LNCaP clone FGC (cell line): Measurements from ENCODE around the gene HECTD4.

Experiments
- DNase-seq: peaks from one replicate; pipeline ENCODE4 v3.0.0-alpha.2; 2011; ENCODE audit warnings: low read depth
- H3K4me3 ChIP-seq: 2 replicates; pipeline ENCODE4 v1.5.1; 2011; ENCODE audit warnings: mild to moderate bottlenecking, low read depth, low read length, control low read depth
- TF ChIP-seq, protein P1 (sequence below): IDR thresholded peaks from 2 replicates; pipeline ENCODE4 v1.5.1; 2012; ENCODE audit warnings: mild to moderate bottlenecking; ENCODE audit not compliant: control insufficient read depth, insufficient read depth; ENCODE audit errors: extremely low read depth

HECTD4 gene

DNA sequence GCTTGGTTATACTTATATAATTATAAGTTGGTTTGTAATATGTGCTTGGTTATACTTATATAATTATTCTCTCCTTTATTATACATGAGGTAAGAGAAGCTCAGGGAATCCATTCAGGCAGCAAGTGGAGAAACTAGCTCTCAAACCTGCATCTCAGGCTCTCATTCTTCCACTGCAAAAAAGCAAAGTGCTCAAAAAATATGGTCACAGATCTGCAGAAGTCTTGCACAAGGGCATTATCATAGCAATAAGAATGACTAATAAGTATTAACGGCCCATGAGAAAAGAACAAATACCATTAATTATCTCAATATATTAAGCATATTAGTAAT is 257.3 kb downstream of the HECTD4 start:
- TF ChIP-seq, protein P1, sequence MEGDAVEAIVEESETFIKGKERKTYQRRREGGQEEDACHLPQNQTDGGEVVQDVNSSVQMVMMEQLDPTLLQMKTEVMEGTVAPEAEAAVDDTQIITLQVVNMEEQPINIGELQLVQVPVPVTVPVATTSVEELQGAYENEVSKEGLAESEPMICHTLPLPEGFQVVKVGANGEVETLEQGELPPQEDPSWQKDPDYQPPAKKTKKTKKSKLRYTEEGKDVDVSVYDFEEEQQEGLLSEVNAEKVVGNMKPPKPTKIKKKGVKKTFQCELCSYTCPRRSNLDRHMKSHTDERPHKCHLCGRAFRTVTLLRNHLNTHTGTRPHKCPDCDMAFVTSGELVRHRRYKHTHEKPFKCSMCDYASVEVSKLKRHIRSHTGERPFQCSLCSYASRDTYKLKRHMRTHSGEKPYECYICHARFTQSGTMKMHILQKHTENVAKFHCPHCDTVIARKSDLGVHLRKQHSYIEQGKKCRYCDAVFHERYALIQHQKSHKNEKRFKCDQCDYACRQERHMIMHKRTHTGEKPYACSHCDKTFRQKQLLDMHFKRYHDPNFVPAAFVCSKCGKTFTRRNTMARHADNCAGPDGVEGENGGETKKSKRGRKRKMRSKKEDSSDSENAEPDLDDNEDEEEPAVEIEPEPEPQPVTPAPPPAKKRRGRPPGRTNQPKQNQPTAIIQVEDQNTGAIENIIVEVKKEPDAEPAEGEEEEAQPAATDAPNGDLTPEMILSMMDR: no peak
- DNase-seq: no peak
- no peak overlapping the region for H3K4me3 ChIP-seq

- TF ChIP-seq, protein P1: no peak
- no peak for DNase-seq
- no peak overlapping the region for H3K4me3 ChIP-seq
Observed at GRCh38 chr12:112122823-112123690, 259.2 kb downstream of the HECTD4 start.

DNA sequence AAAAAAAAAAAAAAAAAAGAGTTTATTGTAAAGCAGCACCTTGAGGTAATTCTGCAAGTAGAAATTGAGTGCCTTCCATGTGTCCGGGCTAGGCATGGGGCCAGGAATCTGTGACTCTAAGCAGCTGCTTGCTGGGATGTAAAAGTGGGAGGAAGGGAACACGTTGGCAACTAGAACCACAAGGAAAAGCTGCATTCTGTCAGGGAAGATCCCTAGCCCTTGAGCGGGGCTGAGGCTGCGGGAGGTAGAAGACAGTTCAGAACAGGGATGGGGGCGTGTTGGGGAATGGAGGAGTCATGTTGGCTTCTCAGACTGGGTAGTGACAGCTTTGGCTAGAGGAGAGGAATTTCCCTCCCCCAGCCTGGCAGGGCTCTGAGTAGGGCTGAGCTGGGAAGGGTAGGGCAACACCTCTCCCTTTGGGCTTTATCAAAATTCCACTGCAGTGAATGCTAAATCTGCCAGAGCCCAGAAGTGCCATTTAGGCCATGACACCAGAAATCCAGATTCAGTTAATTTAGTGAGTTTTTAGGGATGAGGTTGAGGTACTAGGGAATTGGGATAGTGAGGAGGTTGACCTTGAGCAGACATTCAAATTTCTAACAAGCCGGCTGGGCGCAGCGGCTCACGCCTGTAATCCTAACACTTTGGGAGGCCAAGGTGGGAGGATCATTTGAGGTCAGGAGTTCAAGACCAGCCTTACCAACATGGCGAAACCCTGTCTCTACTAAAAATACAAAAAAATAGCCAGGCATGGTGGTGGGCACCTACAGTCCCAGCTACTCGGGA is 260.3 kb downstream of the HECTD4 start:
- TF ChIP-seq, protein P1: no peak
- DNase-seq: peak; percentile 41
- no peak overlapping the region for H3K4me3 ChIP-seq

GRCh38 chr12:112117685-112118084 is 264.5 kb downstream of the HECTD4 start:
- H3K4me3 ChIP-seq: no peak overlapping the region
- peak; percentile 54 for DNase-seq
- TF ChIP-seq, protein P1: no peak

GRCh38 chr12:112116232-112117060 is 265.8 kb downstream of the HECTD4 start:
- H3K4me3 ChIP-seq: no peak overlapping the region
- DNase-seq: no peak
- TF ChIP-seq, protein P1: no peak

DNA sequence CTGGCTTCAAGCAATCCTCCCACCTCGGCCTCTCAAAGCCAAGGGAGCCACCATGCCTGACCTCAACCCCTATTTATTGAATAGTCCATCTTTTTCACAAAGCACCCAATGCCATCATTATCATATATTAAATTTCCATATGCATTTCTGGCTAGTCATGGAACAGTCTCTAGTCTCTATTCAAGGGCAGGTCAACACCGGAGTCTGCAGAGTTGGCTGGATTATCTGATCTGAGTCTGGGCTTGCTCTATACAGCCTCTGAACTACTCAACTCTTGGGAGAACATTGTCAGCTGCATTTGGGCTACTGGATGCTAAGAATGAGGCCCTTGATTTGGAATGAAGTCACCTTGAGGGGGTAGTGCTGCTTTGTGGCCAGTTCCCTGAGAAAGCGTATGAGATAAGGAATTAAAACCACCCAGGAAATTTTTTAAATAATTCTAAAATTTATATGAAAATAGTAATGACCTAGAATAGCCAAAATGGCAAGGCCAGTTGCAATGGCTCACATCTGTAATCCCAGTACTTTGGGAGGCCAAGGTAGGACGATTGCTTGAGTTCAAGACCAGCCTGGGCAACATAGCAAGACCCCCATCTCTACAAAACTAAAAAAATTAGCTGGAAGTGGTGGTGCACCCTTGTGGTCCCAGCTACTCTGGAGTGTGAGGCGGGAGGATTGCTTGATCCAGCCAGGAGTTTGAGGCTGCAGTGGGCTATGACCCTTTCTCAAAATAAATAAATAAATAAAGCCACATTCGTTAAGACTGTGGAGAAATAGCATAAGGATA is 266.8 kb downstream of the HECTD4 start:
- no peak overlapping the region for H3K4me3 ChIP-seq
- TF ChIP-seq, protein P1: no peak
- no peak for DNase-seq
